Chondrocyte (in vitro differentiated cells): ENCODE data around the gene MYO5B. TPM values are rescaled to one million over a fixed set of nuclear protein-coding genes. Genes with fewer than 3 reads are reported as not detected.

Experiments
- DNase-seq: peaks from one replicate; pipeline ENCODE4 v3.0.0; 2021; ENCODE audit warnings: mixed read lengths, low spot score
- H3K27ac Mint-ChIP-seq: one replicate; pipeline ENCODE4 v1.8.0; 2021; ENCODE audit warnings: mild to moderate bottlenecking, moderate library complexity, mixed read lengths; ENCODE audit not compliant: unreplicated experiment
- H3K27me3 Mint-ChIP-seq: 2 replicates; pipeline ENCODE4 v1.8.0; 2021; ENCODE audit warnings: low read depth, mixed read lengths
- H3K36me3 Mint-ChIP-seq: 2 replicates; pipeline ENCODE4 v1.8.0; 2021; ENCODE audit warnings: low read depth, mixed read lengths
- H3K4me1 Mint-ChIP-seq: 2 replicates; pipeline ENCODE4 v1.8.0; 2021; ENCODE audit warnings: low read depth, mild to moderate bottlenecking, mixed read lengths
- H3K4me3 Mint-ChIP-seq: one replicate; pipeline ENCODE4 v1.8.0; 2021; ENCODE audit warnings: mild to moderate bottlenecking, moderate library complexity, mixed read lengths; ENCODE audit not compliant: unreplicated experiment
- H3K9me3 Mint-ChIP-seq: 2 replicates; pipeline ENCODE4 v1.8.0; 2021; ENCODE audit warnings: low read depth, mixed read lengths
- total RNA-seq: library from RNA; stranded (reverse); gene quantifications from 3 replicates; pipeline ENCODE4 v1.2.1, GENCODE V29; 2021
- TF ChIP-seq, protein P1 (sequence below): fragments of 200-600 bp; sonication (generic); IDR thresholded peaks from 2 replicates; pipeline ENCODE4 v1.5.0; 2021; ENCODE audit warnings: antibody characterized with exemption, mild to moderate bottlenecking, moderate library complexity

The MYO5B gene
- total RNA-seq, 1 donor from 2014 or later = 0.97 TPM

DNA sequence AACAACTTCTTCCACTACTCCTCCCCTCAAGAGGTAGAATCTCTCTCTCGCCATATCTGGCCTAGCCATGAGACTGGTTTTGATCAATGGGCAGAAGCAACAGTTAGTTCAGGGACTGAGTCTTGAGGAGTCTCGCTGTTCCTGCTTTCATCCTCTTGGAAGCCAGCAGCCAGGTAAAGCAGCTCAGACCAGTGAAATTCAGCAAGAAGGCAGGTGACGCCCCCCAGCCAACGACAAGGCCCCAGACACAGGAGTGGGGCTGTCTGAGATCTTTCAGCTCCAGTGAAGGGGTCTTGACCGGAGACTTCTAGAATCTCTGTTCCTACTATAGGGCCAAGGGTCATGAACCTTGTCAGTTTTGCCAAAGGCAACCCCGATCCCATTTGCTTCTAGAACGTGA is 341.9 kb downstream of the MYO5B start:
- peaks cover under 1% of the 10 kb centered on the region for H3K27me3 Mint-ChIP-seq
- H3K4me1 Mint-ChIP-seq = peaks cover 14% of the 10 kb centered on the region
- no peaks in the 10 kb centered on the region for H3K9me3 Mint-ChIP-seq
- no peak overlapping the region for H3K27ac Mint-ChIP-seq
- TF ChIP-seq, protein P1, sequence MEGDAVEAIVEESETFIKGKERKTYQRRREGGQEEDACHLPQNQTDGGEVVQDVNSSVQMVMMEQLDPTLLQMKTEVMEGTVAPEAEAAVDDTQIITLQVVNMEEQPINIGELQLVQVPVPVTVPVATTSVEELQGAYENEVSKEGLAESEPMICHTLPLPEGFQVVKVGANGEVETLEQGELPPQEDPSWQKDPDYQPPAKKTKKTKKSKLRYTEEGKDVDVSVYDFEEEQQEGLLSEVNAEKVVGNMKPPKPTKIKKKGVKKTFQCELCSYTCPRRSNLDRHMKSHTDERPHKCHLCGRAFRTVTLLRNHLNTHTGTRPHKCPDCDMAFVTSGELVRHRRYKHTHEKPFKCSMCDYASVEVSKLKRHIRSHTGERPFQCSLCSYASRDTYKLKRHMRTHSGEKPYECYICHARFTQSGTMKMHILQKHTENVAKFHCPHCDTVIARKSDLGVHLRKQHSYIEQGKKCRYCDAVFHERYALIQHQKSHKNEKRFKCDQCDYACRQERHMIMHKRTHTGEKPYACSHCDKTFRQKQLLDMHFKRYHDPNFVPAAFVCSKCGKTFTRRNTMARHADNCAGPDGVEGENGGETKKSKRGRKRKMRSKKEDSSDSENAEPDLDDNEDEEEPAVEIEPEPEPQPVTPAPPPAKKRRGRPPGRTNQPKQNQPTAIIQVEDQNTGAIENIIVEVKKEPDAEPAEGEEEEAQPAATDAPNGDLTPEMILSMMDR = no peak
- no peak for DNase-seq
- no peaks in the 10 kb centered on the region for H3K36me3 Mint-ChIP-seq
- no peak overlapping the region for H3K4me3 Mint-ChIP-seq

DNA sequence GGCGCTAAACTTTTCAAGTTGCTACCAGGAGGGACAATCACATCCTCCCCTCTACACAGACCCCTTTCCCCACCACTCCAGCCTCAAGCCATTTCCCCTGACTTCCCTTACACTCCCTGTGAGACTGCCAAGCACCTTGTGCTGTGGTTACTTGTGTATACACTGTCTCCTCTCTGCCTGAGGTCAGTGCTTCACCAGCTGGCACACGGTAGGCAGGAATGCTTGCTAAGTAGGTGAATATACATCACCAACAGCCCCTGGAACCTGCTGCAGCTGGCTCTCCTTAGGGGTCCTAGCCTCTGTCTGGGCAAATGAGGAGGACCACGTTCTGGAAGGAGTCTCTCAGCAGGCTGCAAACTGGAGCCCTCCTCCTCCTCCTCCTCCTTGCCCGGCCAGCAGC is 343.3 kb downstream of the MYO5B start:
- Mint-ChIP-seq H3K27me3 (peaks cover 2% of the 10 kb centered on the region), H3K36me3 (no peaks in the 10 kb centered on the region), H3K27ac (no peak overlapping the region), H3K9me3 (no peaks in the 10 kb centered on the region), H3K4me1 (peaks cover 15% of the 10 kb centered on the region), H3K4me3 (no peak overlapping the region)
- DNase-seq = no peak
- TF ChIP-seq, protein P1 = no peak

DNA sequence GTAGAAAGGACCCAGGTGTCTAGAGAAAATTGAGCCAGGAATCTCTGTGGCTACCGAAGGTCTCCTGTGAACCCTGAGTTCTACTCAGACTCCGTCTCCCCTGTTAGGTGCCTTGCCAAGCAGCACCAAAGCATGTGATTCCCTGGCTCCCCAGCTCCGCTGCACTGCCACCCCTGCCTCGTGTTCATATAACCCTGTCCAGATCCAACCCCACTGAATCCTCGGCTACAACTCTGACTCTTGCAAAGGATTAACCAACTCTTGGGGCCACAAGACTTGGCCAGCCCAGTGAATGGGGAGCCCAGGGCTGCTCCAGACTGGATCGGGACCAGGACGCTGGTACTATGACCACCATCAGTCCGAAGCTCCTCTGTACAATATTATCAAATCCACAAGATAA is 344.3 kb downstream of the MYO5B start:
- Mint-ChIP-seq H3K27ac (no peak overlapping the region), H3K36me3 (no peaks in the 10 kb centered on the region), H3K4me3 (no peak overlapping the region), H3K9me3 (no peaks in the 10 kb centered on the region), H3K4me1 (peaks cover 24% of the 10 kb centered on the region), H3K27me3 (peaks cover 2% of the 10 kb centered on the region)
- TF ChIP-seq, protein P1 = no peak
- no peak for DNase-seq

DNA sequence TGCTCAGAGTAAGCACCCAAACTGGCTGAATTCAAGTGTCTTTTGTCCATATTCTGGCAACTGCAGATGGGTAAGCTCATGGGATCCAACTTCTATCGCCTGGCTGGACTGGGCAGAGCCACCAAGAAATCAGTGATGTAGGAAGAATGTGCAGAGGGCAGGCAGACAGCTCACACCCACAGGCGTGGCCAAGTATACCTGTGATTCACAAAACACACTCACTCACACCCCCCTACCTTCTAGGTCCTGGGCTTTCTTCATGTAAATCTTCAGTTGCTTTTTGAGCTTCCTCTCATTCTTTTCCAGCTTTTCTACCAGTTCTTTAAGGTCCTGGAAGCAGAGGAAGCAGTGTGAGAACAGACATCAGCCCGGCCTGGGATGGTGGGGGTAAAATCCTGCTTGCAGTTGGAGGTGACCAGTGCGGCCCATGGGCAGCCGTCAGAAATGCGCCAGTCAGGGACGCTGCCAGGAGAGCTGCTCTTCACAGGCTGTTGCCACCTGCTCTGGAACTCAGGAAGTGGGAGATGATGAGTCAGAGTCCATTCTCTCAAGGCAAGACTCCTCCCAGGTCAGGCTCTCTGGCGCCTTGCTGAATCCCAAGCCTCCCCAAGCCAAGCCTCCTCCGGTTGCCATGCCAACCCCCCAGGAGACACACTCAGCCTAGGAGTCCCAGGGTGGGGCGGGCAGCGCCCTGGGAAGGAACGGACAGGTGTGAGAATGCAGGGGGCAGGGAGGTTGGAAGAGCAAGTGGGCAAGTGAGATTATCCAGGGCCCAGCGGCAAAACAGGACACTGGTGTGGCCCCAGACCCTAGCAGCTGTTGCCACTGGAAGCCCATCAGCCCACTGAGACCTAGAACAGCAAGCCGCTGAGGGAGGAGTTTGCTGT is 345.4 kb downstream of the MYO5B start:
- DNase-seq = no peak
- TF ChIP-seq, protein P1 = no peak
- peaks cover 27% of the 10 kb centered on the region for H3K4me1 Mint-ChIP-seq
- H3K27ac Mint-ChIP-seq = no peak overlapping the region
- no peak overlapping the region for H3K4me3 Mint-ChIP-seq
- H3K36me3 Mint-ChIP-seq = no peaks in the 10 kb centered on the region
- no peaks in the 10 kb centered on the region for H3K9me3 Mint-ChIP-seq
- H3K27me3 Mint-ChIP-seq = peaks cover 2% of the 10 kb centered on the region

DNA sequence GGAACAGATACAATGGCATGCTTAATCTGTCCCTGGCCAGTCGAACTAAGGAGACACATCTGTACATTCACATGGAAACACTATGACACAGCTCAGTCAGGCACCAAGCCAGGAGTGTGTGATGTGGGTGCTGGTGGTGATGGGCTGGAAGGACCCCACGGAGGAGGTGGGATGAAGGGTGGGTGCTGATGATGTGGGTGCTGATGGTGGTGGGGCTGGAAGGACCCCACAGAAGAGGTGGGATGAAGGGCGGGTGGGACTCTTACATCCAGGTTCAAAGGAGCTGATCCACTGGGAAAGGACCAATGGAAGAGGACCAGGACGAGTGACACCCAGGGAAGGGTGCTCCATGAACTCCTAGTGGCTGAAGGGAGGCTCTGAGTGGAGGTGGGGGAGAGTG is 346.8 kb downstream of the MYO5B start:
- Mint-ChIP-seq H3K4me3 (no peak overlapping the region), H3K36me3 (no peaks in the 10 kb centered on the region), H3K4me1 (peaks cover 27% of the 10 kb centered on the region), H3K27me3 (peaks cover 2% of the 10 kb centered on the region), H3K27ac (no peak overlapping the region), H3K9me3 (no peaks in the 10 kb centered on the region)
- DNase-seq = no peak
- TF ChIP-seq, protein P1 = no peak
